Measurements from ENCODE around the gene SHANK1.
A peak's percentile ranks its signal among the peaks of the same experiment; 100 is the strongest.

Gene SHANK1

DNA sequence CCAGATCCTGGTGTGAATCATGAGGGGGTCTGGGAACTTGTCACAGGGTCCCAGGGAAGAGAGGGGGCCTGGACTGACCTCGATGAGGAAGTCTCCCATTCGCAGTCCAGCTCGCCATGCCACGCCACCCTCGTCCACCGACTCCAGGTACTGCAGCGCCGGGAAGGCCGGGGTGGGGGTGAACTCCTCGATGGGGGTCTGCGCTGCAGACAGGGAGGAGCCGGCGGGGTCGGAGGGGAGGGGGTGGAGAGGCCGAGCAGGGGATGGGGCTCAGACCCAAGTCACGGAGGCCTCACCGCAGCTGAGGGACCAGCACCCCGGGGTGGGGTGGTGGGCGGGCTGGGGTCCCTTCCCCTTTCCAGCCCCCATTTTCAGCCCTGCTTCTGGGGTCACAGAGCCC lies 30.8 kb downstream of the SHANK1 start:
- Mint-ChIP-seq H3K4me1 (peaks cover under 1% of the 10 kb centered on the region), H3K27me3 (ENCODE audit: low read depth, poor library complexity) (peaks cover 98% of the 10 kb centered on the region)

DNA sequence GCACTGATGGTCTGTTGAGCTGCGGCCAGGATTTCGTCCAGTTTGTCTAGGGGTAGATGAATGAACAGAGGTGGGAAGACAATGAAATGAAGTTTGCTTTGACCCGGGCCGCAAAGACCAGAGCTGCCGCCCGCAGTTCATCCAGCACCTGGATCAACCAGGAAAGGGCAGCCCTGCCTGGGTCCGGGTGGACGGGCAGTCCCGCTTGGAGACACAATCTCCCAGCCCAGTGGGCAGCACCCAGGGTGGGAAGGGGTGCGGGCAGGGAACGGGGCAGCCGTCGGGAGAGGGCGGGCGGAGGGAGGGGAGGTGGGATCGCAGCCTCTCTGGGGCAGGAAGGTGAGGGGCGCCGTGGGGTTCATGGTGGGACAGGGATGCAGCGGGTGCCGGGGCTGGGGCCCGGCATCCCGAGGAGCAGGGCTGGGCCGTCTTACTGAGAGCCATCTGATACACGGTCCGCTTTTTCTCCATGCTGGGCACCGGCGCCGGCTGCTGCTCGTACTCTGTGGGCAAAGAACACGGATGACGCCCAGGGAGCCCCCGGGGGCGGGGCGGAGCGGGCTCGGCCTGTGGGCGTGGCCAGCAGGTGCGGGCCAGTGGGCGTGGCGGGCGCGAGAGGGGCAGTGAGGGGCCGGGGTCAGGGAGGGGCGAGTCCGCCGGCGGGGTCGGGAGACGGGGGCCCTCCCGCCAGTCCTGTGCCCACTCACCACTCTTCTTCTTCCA lies 33.1 kb downstream of the SHANK1 start:
- peak; percentile 43 for DNase-seq
- Mint-ChIP-seq H3K27ac (no peak overlapping the region), H3K9me3 (no peaks in the 10 kb centered on the region), H3K36me3 (ENCODE audit: low read depth) (peaks cover 46% of the 10 kb centered on the region), H3K4me1 (no peaks in the 10 kb centered on the region), H3K4me3 (no peak overlapping the region), H3K27me3 (ENCODE audit: low read depth, poor library complexity) (peaks cover 98% of the 10 kb centered on the region)
- TF ChIP-seq, protein P1, sequence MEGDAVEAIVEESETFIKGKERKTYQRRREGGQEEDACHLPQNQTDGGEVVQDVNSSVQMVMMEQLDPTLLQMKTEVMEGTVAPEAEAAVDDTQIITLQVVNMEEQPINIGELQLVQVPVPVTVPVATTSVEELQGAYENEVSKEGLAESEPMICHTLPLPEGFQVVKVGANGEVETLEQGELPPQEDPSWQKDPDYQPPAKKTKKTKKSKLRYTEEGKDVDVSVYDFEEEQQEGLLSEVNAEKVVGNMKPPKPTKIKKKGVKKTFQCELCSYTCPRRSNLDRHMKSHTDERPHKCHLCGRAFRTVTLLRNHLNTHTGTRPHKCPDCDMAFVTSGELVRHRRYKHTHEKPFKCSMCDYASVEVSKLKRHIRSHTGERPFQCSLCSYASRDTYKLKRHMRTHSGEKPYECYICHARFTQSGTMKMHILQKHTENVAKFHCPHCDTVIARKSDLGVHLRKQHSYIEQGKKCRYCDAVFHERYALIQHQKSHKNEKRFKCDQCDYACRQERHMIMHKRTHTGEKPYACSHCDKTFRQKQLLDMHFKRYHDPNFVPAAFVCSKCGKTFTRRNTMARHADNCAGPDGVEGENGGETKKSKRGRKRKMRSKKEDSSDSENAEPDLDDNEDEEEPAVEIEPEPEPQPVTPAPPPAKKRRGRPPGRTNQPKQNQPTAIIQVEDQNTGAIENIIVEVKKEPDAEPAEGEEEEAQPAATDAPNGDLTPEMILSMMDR (IDR thresholded peaks at IDR 0.05), result no peak

More for the DNA sequence above, 30.8 kb downstream of the SHANK1 start:
- Mint-ChIP-seq H3K36me3 (ENCODE audit: low read depth) (peaks cover 35% of the 10 kb centered on the region), H3K4me3 (no peak overlapping the region), H3K27ac (no peak overlapping the region), H3K9me3 (no peaks in the 10 kb centered on the region)
- TF ChIP-seq, protein P1 (IDR thresholded peaks at IDR 0.05), result no peak
- no peak for DNase-seq

DNA sequence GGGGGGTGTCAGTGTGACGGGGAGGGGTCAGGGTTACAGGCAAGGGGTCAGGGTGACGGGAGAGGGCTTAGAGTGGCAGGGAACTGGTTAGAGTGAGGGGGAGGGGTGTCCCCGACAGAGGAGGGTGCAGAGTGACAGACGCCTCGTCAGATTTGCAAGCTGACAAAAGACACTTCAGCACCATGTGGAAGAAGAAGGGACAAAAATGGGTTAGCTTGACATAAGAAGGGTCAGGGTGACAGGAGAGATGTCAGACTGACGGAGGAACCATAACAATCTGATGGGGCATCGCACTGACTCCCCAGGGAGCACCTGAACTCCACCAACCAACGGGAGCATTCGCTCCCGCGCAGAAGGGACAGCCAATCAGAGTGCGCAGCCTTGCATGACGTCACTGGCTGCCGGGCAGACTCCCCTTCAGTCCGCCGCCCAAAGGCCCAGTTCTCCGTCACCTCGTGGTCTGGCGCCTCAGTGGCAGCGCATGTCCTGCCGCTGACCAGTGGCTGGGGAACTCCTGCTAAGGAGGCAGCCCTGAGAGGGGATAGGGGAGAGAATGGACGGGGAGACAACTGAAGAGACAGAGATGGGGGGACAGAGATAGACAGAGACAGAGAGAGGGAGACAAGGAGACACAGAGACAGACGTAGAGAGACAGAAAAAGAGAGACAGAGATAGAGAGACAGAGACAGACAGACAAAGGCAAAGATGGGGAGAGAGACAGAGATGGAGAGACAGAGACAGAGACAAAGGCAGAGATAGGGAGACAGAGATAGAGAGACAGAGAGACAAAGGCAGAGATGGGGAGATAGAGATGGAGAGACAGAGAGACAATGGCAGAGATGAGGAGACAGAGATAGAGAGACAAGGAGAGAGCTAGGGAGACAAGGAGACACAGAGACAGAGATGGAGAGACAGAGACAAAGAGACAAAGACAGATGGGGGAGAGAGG lies 40.2 kb downstream of the SHANK1 start:
- H3K4me3 Mint-ChIP-seq, result no peak overlapping the region
- DNase-seq, result peak; percentile 84
- H3K9me3 Mint-ChIP-seq, result peaks cover 4% of the 10 kb centered on the region
- TF ChIP-seq, protein P1 (IDR thresholded peaks at IDR 0.05), result no peak
- no peak overlapping the region for H3K27ac Mint-ChIP-seq
- H3K4me1 Mint-ChIP-seq, result peaks cover 1% of the 10 kb centered on the region
- peaks cover 46% of the 10 kb centered on the region for H3K36me3 Mint-ChIP-seq (ENCODE audit: low read depth)
- H3K27me3 Mint-ChIP-seq (ENCODE audit: low read depth, poor library complexity), result peaks cover 85% of the 10 kb centered on the region

DNA sequence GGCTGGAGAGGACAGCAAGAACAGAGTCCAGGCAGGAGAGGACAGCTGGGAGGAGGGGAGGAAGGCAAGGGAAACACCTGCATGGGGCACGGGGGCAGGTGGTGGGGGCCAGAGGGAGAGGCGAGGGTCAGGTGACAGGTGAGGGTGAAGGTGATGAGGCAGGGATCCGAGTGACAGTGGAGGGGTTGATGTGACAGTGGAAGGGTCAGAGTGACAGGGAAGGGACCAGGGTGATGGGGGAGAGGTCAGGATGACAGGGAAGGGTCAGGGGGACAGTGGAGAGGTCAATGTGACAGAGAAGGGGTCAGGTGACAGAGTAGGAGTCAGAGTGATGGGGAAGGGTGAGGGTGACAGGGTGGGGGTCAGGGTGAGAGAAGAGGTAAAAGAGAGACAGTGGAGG lies 41.3 kb downstream of the SHANK1 start:
- TF ChIP-seq, protein P1 (IDR thresholded peaks at IDR 0.05), result no peak
- Mint-ChIP-seq H3K27ac (no peak overlapping the region), H3K36me3 (ENCODE audit: low read depth) (peaks cover 35% of the 10 kb centered on the region), H3K27me3 (ENCODE audit: low read depth, poor library complexity) (peaks cover 85% of the 10 kb centered on the region), H3K9me3 (peaks cover 4% of the 10 kb centered on the region), H3K4me1 (peaks cover 10% of the 10 kb centered on the region), H3K4me3 (no peak overlapping the region)
- no peak for DNase-seq

DNA sequence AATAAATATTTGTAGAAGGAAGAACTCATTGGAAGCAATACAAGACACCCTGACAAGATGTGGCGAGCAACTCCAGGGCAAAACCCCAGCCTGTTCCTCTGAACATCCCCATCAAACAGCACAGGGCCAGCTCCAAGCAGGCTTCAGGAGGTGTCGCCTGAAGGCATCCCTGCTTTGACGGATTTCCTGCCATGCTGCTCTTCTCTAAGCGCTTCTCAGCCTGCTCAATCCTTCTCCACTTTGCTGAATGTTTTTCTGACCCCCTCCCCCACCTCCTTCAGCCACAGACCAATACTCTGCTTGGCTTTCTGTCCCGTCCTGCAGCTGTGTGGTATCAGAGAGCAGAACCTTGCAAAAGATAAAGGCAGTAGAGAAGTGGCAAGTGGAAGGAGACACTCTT lies 42.0 kb downstream of the SHANK1 start:
- peaks cover 4% of the 10 kb centered on the region for H3K9me3 Mint-ChIP-seq
- H3K36me3 Mint-ChIP-seq (ENCODE audit: low read depth), result peaks cover 33% of the 10 kb centered on the region
- peaks cover 12% of the 10 kb centered on the region for H3K4me1 Mint-ChIP-seq
- TF ChIP-seq, protein P1 (IDR thresholded peaks at IDR 0.05), result no peak
- no peak for DNase-seq
- H3K4me3 Mint-ChIP-seq, result no peak overlapping the region
- H3K27me3 Mint-ChIP-seq (ENCODE audit: low read depth, poor library complexity), result peaks cover 85% of the 10 kb centered on the region
- no peak overlapping the region for H3K27ac Mint-ChIP-seq
